NCI-H187 treated with DMSO at 0.1 percent for 48 hours (cell line): ENCODE measurements around the gene PPP1CC.
"Not testable (repeated sequence)": the region's sequence is repeated elsewhere in the genome, so short reads cannot be mapped to it uniquely, and the experiment has no call there.

Experiments used
- DNase-seq: peaks from one replicate; lab custom pipeline; 2025; lab: John Stamatoyannopoulos, UW

PPP1CC gene

DNA sequence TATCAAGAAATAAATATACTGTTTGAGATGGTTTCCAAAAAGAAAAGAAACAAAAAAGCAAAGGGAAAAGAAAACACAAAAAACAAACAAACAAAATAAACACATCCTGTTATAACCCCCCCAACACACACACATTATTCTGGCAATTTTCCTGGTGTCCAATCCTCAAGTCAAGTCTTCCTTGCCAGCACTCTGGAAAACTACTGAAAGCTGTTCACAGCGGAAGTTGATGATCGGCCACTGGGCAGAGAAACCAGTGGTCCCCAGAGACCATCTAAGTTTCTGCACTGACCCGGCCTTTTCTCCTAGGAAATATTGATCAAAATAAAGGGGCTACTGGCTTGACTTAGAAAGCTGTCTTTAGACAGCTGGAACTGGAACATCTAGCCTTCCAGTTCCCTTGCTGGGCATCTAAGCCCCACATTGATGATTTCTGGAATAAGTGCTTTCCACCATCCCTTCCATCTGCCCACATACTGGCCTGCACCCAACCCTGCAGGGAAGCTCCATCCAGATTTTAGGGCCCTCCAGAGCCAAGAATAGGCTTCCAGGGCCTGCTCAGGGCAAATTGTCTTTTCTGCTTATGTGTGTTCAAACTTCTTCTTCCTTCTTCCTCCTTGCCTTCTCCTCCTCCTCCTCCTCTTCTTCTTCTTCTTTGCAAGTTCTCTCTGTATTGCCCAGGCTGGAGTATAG, 11.6 kb upstream of the PPP1CC start:
- DNase-seq = no peak

DNA sequence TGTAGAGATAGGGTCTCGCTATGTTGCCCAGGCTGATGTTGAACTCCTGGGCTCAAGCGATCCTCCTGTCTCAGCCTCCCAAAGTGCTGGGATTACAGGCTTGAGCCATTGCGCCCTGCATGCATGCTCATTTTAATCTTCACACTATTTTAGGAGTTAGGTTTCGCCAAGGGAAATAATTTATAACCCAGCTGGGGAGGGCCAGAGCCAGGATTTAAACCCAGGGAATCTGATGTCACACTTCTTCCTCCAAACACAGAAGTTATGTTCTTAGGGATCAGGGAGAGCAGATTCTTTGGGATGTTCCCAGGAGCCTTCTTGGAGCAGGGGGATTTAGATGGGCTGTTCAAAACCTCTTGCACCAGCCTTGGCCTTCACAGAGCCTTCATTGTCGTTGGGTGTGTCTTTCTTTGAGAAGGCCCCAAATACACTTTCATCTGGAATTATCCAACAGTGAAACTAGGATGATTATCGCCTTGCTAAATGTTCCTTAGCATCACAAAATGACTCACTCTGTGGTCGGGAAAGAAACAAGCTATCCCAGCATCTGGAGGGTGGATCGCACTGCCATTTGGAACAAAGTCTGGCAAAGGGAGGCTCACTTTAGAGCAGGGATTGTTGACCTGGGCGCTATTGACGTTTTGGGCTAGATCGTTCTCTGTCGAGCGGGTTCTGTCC, 8.2 kb upstream of the PPP1CC start:
- DNase-seq = no peak

DNA sequence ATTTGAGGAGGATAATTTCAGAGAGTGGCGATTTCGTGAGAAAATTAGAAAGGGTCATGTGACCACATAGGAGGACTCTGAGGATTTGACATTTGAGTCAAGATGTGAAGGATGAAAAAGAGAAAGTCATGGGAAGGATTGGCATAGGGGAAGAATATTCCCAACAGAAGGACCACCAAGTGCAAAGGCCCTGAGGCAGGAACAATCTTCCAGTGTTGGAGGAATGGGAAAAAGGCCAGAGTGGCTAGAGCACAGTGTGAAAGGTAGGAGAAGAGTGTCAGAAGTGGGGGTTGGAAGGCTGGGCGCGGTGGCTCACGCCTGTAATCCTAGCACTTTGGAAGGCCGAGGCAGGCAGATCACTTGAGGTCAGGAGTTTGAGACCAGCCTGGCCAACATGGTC, 3.9 kb upstream of the PPP1CC start:
- DNase-seq = no peak

DNA sequence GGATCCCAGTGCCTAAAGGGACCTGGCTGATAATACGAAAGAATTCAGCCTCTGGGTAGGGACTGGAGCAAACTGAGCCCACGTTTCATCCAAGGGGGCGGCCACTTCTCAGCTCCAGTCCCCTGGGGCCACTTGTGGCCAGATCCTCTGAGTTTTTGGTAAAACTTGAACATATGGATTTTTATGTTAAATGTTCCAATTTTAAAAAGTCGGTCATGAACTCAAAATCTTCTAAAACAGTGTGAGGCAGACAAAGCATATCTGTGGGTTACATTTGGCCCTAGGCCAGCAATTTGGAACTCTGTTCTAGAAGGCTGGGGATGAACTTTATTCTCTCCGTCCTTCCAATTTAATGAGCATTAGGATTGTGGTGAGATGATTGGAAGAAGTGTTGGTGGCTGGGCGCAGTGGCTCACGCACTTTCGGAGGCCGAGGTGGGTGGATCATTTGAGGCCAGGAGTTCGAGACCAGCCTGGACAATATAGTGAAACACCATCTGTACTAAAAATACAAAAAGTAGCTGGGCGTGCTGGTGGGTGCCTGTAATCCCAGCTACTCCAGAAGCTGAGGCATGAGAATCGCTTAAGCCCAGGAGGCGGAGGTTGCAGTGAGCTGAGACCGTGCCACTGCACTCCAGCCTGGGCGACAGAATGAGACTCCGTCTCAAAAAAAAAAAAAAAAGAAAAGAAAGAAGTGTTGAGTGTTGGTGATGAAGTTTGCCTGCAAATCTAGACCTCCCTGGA, 3.0 kb upstream of the PPP1CC start:
- DNase-seq = no peak

DNA sequence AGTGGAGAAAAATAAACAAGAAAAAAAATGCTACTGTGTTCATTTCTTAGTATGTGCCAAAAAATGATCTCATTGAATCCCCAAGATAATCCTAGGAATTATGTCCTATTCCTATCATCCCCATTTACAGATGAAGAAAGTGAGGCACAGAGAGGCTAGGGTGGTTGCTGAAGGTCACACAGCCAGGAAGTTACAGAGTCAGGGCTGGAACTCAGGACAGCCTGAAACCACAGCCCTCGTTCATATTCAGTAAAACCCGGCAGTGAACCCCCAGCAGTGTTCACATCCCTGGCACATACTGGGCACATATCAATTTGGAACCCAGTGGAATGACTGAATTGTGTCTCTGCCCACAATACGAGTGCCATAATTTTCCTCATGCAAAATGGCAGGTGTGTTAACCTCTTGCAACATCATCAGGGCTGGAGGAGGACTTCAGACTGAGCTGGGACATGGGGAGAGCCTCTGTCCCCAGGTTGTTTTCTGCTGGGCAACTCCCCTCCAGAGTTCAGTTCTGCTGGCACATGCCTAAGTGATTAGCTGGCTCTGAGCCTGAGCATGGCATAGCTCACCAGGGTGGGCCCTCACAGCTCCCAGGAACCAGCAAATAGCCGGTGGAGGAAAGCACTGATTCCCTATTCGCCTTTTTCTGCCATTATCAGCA, 2.0 kb upstream of the PPP1CC start:
- DNase-seq = no peak

DNA sequence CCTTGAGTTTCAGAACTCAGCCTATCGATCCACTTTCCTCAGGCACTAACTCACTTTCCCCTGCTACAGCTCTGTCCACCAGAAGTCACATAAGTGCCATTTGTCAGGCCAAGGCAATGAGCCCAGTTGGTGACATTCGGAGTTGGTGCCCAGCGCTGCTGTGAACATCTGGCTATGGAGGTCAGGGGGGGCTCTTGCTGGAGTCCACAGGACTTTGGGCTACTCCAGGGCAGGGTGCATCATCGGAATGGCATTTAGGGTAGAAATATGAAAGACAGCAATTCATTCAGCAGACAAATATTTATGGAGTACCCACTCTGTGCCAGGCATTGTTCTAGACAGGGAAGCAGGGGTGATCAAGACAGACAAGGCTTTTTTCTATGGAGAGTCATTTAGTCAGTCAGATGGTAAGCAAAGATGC, 1.5 kb upstream of the PPP1CC start:
- DNase-seq = no peak

DNA sequence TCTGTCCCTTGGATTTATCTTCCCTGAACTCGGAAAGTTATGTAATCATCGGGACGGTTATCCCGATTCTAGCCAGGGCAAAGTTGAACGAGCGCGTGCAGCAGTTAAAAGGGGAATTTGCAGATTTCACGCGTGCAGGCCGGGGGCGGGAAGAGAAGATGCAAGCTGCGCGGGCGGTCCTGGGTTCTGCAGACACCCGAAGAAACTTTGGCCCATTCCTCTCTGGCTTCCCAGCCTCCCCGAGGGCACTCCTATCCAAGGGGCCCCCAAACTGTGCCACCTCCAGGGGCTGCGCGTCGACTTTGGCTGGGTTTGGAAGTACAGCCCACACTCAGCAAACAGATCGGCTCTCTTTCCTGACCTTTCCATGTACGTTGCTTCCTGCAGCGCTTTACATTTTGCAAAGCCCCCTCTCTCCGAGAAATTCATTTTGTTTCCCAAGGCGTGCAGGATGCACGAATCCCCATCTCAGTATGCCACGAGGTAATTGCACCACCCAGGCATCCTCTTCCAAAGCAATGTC, 941 bp upstream of the PPP1CC start:
- no peak for DNase-seq

DNA sequence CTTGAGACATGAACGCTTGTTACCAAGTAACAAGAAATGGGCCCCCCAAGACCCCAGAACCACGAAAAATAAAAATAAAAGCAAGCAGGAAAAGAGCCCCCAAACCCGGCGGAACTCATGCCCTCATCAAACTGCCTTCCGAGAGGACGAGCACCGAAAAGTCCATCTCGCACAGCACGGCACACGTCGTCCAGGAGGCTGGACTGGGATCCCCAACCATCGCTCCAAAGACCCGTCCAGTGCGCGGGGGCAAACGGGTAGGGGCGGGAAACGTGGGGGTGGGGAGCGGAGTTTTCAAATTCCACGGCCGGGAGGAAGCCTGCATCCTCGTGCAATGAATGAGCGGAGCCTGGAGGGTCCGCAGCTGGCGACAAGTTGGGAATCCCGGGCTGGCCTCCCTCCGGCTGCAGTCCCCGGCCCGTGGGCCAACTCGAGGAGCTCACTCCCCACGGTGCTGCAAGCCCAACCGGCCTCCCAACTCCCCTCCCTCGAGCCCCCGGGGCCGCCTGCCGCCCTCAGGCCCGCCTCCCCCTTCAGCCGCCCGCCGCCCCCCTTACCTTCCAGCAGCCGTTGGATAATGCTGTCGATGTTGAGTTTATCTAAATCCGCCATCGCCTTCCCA, 484 bp downstream of the PPP1CC start:
- DNase-seq = no peak

DNA sequence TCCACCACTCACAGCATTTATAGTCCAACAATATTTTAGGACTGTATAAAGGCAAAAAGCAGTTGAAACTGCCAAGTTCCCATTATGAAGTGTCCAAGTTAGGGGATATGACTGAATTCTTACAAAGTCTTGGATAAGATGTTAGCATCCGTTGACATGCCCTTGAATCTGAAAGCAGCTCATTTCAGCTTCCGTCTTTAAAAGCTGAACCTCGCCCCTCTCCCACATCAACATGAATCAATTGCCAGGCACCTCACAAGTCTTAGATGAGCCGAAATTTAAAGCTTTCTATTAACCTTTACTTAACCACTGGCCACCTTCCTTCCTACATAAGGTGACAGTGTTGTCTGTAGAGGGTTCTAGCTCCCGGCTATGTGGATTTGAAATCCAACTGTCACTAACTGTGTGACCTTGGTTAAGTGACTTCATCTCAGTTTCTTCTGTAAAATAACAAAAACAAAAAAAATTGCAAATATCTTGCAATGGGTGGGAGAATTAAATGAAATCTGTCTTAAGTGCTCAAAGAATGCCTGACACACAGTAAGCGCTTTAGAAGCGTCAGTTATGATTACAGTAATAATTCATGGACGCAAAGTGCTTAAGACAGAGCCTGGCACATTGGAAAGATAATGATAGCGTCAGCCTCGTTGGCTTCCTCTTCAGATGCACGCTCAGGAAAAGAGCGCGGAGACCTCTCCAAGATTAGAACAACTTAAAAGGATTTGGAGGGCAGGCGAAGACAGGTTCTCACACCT, 1.2 kb downstream of the PPP1CC start:
- DNase-seq = no peak

DNA sequence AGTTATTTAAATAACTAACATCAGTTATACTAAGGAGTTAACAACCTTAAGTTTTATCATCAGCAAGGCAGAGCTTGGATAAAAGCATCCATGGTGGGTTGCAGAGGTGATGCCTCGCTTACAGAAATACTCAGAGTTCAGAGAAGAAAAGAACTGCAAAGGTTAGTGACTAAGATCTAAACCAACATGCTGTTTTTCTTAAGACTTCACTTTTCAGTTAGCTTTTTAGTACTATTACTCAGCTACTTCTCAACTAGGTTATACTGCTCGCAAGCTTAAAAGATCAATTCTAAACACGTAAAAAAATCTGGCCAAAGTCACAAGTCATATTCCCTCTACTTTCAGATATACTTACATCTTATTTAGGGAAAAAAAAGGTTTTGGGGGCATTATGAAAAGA, 2.8 kb downstream of the PPP1CC start:
- DNase-seq = no peak

DNA sequence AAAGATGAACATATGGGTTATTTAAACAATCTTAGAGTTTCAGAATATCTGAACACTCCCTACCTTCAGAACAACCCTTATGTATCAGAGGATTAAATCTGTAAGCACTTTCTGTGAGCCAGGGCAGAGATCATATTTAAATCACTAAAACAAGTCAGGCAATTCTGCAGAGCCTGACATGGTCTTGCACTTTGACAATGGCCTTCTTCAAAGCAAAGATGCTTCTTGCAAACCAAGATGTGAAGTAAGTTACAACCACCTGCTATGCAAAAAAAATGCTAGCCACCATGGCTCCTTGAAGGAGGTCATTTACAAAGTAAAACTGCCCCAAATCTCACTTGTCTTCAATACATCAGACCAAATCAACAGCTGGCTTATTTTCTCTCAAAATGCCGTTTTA, 3.2 kb downstream of the PPP1CC start:
- DNase-seq = no peak

DNA sequence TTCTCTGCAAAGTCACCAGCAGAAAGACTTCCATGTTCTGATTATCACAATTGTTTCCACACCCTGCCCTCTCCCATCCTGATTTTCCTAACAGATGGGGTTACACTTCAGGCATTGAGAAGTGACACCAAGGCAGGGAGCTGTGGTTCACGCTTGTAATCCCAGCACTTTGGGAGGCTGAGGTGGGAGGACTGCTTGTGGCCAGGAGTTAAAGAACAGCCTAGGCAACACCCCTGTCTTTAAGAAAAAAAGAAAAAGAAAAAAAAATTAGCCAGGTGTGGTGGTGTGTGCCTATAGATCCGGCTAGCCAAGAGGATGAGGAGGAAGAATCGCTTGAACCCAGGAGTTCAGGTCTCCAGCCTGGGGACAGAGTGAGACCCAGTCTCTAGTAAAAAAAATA, 5.2 kb downstream of the PPP1CC start:
- no peak for DNase-seq

DNA sequence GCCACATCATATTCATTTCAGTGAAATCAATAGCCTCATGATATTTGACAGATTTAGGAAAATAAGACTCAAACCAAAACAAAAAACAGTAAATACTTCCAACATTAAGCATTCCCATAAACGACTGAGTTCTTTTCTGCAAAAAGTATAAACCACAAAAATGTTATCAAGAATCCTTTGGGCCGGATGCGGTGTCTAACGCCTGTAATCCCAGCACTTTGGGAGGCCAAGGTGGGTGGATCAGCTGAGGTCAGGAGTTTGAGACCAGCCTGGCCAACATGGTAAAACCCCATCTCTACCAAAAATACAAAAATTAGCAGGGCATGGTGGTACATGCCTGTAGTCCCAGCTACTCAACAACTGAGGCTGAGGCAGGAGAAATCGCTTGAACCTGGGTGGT, 5.7 kb downstream of the PPP1CC start:
- DNase-seq = not testable (repeated sequence)

DNA sequence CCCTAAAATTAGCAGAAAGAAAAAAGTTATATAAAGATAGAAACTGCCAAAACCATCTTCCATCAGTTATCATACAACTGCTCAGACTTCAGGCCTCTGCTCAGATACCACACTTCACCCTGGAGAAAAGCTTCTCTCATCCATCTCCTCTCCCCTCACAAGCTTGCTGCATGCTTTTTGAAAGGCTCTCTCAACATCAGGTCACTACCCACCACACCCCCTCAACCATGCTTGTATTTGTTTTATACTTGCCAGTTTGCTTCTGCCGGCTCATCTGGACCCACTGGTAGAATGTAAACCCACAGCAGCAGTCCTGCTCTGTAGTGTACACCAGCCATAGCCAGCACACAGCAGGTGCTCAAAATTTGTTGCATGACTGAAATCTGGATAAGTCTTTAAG, 8.8 kb downstream of the PPP1CC start:
- DNase-seq = no peak

DNA sequence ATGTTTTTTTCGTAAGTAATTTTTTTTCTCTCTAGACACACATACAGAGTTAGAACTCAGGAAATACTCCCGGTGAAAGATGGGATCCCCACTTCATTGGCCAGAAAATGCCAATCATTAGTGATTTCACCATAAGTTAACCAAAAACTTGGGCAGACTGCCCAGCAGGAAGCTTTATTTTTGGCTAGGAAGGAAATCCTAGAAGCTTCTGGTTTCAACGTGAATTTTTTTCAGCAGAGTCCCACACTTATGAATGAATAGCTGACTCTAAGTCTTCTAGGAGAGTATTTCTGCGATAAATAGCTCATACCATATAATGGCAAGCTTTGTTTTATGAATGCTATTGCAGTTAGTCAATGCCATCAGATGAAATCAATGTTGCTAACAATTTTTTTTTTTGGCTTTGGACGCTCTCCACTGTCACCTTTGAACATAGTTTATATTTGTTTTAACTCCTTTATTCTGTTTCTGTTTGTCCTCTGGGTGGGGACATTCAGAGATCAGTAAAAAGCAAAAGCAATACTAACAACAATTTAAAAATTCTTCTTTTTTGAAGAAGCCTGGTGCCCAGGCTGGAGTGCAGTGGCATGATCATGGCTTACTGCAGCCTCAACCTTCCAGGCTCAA, 9.5 kb downstream of the PPP1CC start:
- DNase-seq = no peak

DNA sequence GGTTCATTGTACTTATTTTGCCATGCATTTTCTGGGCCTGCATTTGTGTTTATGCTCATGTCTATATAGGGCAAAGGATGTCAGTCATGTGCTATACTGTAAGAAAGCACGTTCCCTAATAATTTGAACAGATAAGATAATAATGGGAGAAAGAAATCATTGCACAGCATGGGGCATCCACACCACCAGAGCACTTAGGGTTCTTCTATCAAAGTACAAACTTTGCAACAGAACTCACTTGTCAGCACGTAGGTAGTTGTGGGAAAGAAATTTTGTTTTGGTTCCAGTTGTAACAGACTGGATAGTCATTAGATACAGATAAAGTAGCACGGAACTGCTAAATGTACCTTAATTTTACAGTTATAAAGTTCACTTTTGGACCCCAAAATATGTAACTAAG, 10.1 kb downstream of the PPP1CC start:
- DNase-seq = no peak

DNA sequence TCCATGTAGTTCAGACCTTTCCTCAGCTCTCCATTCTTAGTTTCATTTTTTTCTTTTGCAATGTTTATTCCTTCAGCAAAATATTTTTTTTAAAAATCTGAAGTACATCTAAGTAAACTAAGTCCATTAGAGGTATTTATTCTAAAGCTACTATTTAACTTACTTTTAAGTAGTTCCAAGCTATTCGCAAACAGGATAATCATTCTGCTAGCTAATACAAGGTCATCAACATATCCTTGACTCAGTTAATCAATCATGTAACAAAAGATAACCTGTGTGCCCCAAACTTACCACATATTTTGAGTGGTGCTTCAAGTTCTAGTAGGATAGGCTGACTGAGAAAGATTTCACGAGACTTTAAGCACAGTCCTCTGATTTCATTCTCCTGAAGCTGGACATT, 11.2 kb downstream of the PPP1CC start:
- no peak for DNase-seq

DNA sequence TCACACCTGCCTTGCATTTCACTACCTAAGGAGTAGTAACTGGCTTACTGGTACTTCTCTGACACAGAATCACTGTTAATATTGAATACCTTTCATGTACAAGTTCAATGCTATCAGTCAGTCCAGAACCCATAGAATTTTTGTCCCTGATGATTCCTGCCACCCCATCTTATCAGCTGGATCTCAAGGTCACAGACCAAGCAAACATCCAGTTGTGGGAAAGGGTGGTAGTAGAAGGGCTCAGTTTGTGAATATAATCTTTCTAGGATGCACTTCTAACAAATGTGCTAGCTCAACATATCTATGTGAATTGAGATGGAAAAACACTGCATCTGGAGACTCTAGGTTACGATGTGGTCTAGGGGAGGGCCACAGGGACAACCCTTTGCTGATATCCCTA, 14.1 kb downstream of the PPP1CC start:
- DNase-seq = no peak

DNA sequence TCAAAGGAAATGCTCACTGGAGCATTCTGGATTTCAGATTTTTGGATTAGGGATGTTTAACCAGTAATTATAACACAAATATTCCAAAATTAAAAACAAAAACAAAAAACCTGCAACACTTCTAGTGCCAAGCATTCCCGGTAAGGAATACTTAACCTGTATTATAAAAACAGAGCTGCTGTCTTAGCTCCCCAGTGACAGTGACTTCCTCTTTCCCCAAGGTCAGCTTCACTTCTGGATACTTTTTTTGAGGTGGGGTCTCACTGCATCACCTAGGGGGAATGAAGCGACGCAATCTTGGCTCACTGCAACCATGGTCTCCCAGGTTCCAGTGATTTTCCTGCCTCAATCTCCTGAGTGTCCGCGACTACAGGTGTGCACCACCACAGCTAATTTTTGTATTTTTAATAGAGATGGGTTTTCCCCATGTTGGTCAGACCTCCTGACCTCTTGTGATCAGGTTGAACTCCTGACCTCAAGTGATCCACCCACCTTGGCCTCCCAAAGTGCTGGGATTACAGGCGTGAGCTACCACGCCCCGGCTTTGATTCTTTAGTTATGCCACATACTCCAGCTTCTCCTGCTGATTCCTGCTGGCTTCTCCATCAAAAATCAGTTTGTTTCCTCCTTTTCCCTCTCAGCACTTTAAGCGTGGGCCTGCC, 15.9 kb downstream of the PPP1CC start:
- no peak for DNase-seq

DNA sequence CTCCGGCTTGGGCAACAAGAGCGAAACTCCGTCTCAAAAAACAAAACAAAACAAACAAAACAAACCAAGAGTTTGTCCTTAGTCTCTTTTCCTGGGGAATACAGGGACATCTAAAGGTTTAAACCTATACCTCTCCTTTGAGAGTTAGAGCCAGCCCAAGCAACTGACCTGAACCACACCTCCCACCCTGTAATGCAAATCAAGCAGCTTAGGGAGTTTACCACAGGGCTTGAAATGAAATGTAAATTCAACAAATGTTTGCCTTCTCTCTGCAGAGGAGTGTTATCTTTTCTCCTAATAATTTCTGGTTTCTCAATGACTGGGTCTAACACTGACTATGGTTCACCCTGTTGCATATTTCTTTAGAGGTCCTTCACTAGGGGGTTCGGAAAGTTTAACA, 16.7 kb downstream of the PPP1CC start:
- DNase-seq = no peak
